OCI-LY1 (cell line): ENCODE data around the gene BPHL.
"Not testable (repeated sequence)": the region's sequence is repeated elsewhere in the genome, so short reads cannot be mapped to it uniquely, and the experiment has no call there.

Experiments
- H2AFZ ChIP-seq: fragments of 200-600 bp; sonication (generic), shearing (Covaris generic); 2 replicates; pipeline ENCODE4 v1.6.0; 2014; ENCODE audit warnings: antibody characterized with exemption, mild to moderate bottlenecking, low read length
- H3F3A ChIP-seq: fragments of 200-600 bp; sonication (generic), shearing (Covaris generic); 2 replicates; pipeline ENCODE4 v1.6.0; 2014; ENCODE audit warnings: mild to moderate bottlenecking, antibody characterized with exemption, low read length, moderate library complexity; ENCODE audit not compliant: insufficient read depth
- H3K27ac ChIP-seq: fragments of 200-600 bp; sonication (generic); 2 replicates; pipeline ENCODE4 v1.5.1; 2014; ENCODE audit warnings: low read length, mixed run types, mild to moderate bottlenecking, low read depth; ENCODE audit not compliant: poor library complexity, severe bottlenecking
- H3K27me3 ChIP-seq: fragments of 200-600 bp; sonication (generic); 2 replicates; pipeline ENCODE4 v1.6.0; 2014; ENCODE audit warnings: antibody characterized with exemption, mild to moderate bottlenecking, low read length, moderate library complexity; ENCODE audit not compliant: insufficient read depth
- H3K36me3 ChIP-seq: fragments of 200-600 bp; sonication (generic); 2 replicates; pipeline ENCODE4 v1.6.1; 2014; ENCODE audit warnings: mild to moderate bottlenecking, antibody characterized with exemption, low read length, moderate library complexity, mixed read lengths; ENCODE audit not compliant: insufficient read depth
- H3K4me1 ChIP-seq: fragments of 200-600 bp; sonication (generic); 2 replicates; pipeline ENCODE4 v1.5.1; 2014; ENCODE audit warnings: mild to moderate bottlenecking, low read length, moderate library complexity; ENCODE audit not compliant: insufficient read depth, severe bottlenecking
- H3K4me2 ChIP-seq: fragments of 200-600 bp; sonication (generic), shearing (Covaris generic); 2 replicates; pipeline ENCODE4 v1.6.1; 2014; ENCODE audit warnings: low read length
- H3K4me3 ChIP-seq: fragments of 200-600 bp; sonication (generic); 2 replicates; pipeline ENCODE4 v1.5.1; 2014; ENCODE audit warnings: low read length, low read depth, mild to moderate bottlenecking, mixed read lengths; ENCODE audit not compliant: poor library complexity, severe bottlenecking
- H3K79me2 ChIP-seq: fragments of 200-600 bp; shearing (Covaris generic); 2 replicates; pipeline ENCODE4 v1.6.1; 2016; ENCODE audit warnings: mixed run types, low read length, mixed read lengths; ENCODE audit not compliant: insufficient read depth
- H3K9ac ChIP-seq: fragments of 200-600 bp; sonication (generic), shearing (Covaris generic); 2 replicates; pipeline ENCODE4 v1.6.1; 2014; ENCODE audit warnings: mild to moderate bottlenecking, low read length, mixed read lengths
- H3K9me2 ChIP-seq: fragments of 200-600 bp; sonication (generic), shearing (Covaris generic); 2 replicates; pipeline ENCODE4 v1.6.1; 2014; ENCODE audit warnings: low read depth, mild to moderate bottlenecking, low read length, mixed read lengths
- H3K9me3 ChIP-seq: fragments of 200-600 bp; shearing (Covaris generic); 2 replicates; pipeline ENCODE4 v1.6.1; 2014; ENCODE audit warnings: low read length, mixed read lengths
- H4K20me1 ChIP-seq: fragments of 200-600 bp; sonication (generic), shearing (Covaris generic); 2 replicates; pipeline ENCODE4 v1.6.0; 2016; ENCODE audit warnings: mild to moderate bottlenecking, low read length; ENCODE audit not compliant: insufficient read depth
- CTCF ChIP-seq: fragments of 200-600 bp; sonication (generic), shearing (Covaris generic); IDR thresholded peaks from 2 replicates; pipeline ENCODE4 v1.5.1; 2017; ENCODE audit warnings: mild to moderate bottlenecking, antibody characterized with exemption, low read length, moderate library complexity, mixed read lengths
- EZH2 ChIP-seq: fragments of 200-600 bp; sonication (generic), shearing (Covaris generic); IDR thresholded peaks from 2 replicates; pipeline ENCODE4 v1.8.0; 2017; ENCODE audit warnings: borderline replicate concordance, mixed run types, mild to moderate bottlenecking, antibody characterized with exemption, low read length, moderate library complexity, mixed read lengths

Gene BPHL

GRCh38 chr6:3137057-3137777, 18.7 kb downstream of the BPHL start:
- no peak for TF ChIP-seq EZH2
- no peak for TF ChIP-seq CTCF
- Histone ChIP-seq H3K27me3 (no peaks in the 10 kb centered on the region), H3K9me3 (no peaks in the 10 kb centered on the region), H3K4me2 (no peak overlapping the region), H3K9ac (no peak overlapping the region), H3F3A (no peaks in the 10 kb centered on the region), H3K9me2 (no peaks in the 10 kb centered on the region), H3K4me1 (peaks cover 15% of the 10 kb centered on the region), H3K4me3 (no peak overlapping the region), H4K20me1 (no peaks in the 10 kb centered on the region), H3K27ac (no peak overlapping the region), H2AFZ (no peak overlapping the region), H3K79me2 (no peaks in the 10 kb centered on the region), H3K36me3 (peaks cover 63% of the 10 kb centered on the region)

GRCh38 chr6:3137873-3138272, 19.4 kb downstream of the BPHL start:
- not testable (repeated sequence) for H3K27ac ChIP-seq

GRCh38 chr6:3138341-3138740, 19.8 kb downstream of the BPHL start:
- TF ChIP-seq CTCF, result no peak
- TF ChIP-seq EZH2, result no peak
- peaks cover 59% of the 10 kb centered on the region for H3K36me3 ChIP-seq
- no peaks in the 10 kb centered on the region for H3K79me2 ChIP-seq
- peaks cover 16% of the 10 kb centered on the region for H3K4me1 ChIP-seq
- no peak overlapping the region for H2AFZ ChIP-seq
- no peaks in the 10 kb centered on the region for H4K20me1 ChIP-seq
- H3K27ac ChIP-seq, result peak overlapping the region; percentile 76
- no peak overlapping the region for H3K9ac ChIP-seq
- no peaks in the 10 kb centered on the region for H3K9me3 ChIP-seq
- no peak overlapping the region for H3K4me2 ChIP-seq
- H3K4me3 ChIP-seq, result no peak overlapping the region
- H3K27me3 ChIP-seq, result no peaks in the 10 kb centered on the region
- no peaks in the 10 kb centered on the region for H3K9me2 ChIP-seq
- H3F3A ChIP-seq, result no peaks in the 10 kb centered on the region

More at GRCh38 chr6:3137873-3138272, 19.4 kb downstream of the BPHL start:
- not testable (repeated sequence) for H3K9me2 ChIP-seq, H3K9me3 ChIP-seq, H3K79me2 ChIP-seq, H3K27me3 ChIP-seq, H3K9ac ChIP-seq, H3F3A ChIP-seq, H2AFZ ChIP-seq, H3K4me3 ChIP-seq, H4K20me1 ChIP-seq, H3K4me2 ChIP-seq
- H3K4me1 ChIP-seq, result peaks cover 15% of the 10 kb centered on the region
- peaks cover 58% of the 10 kb centered on the region for H3K36me3 ChIP-seq
